Left ventricle myocardium inferior (tissue), 1 donor: Measurements from ENCODE around the gene LSM11. TPM values are rescaled to one million over a fixed set of nuclear protein-coding genes. Genes with fewer than 3 reads are reported as not detected.

Experiments
- DNase-seq: peaks from one replicate; pipeline ENCODE4 v3.0.0-alpha.2; 2020
- H3K27ac ChIP-seq: fragments of 200-600 bp; replicated peaks from 2 replicates; pipeline ENCODE4 v1.8.0; 2021
- H3K27me3 ChIP-seq: fragments of 200-600 bp; 2 replicates; pipeline ENCODE4 v1.8.0; 2021; ENCODE audit warnings: low read depth
- H3K36me3 ChIP-seq: fragments of 200-600 bp; 2 replicates; pipeline ENCODE4 v1.8.0; 2021
- H3K4me1 ChIP-seq: fragments of 200-600 bp; 2 replicates; pipeline ENCODE4 v1.8.0; 2021
- H3K4me3 ChIP-seq: fragments of 200-600 bp; 2 replicates; pipeline ENCODE4 v1.8.0; 2021; ENCODE audit warnings: mild to moderate bottlenecking, moderate library complexity
- H3K9me3 ChIP-seq: fragments of 200-600 bp; replicated peaks from 2 replicates; pipeline ENCODE4 v1.8.0; 2021
- intact Hi-C: fragments of 100-400 bp; cut with micrococcal nuclease; formaldehyde crosslinking; loops from one replicate; pipeline ENCODE4 v1.11.0; 2022
- total RNA-seq: library from RNA; stranded (reverse); fragmentation: NEBNext Ultra II Directional; extraction: Animal tissue kit (Norgen Biotek cat#: 25700); gene quantifications from one replicate; pipeline ENCODE4 v1.2.1, GENCODE V29; 2021
- TF ChIP-seq, protein P1 (sequence below): fragments of 200-600 bp; IDR thresholded peaks from 2 replicates; pipeline ENCODE4 v1.8.0; 2021; ENCODE audit warnings: antibody characterized with exemption, mild to moderate bottlenecking, borderline replicate concordance
- donor health status: DM: no; HTN: yes; CAD: no; lungs with severe emphysema.

The LSM11 gene
- total RNA-seq, 1 donor from 2014 or later = 1.3 TPM

DNA sequence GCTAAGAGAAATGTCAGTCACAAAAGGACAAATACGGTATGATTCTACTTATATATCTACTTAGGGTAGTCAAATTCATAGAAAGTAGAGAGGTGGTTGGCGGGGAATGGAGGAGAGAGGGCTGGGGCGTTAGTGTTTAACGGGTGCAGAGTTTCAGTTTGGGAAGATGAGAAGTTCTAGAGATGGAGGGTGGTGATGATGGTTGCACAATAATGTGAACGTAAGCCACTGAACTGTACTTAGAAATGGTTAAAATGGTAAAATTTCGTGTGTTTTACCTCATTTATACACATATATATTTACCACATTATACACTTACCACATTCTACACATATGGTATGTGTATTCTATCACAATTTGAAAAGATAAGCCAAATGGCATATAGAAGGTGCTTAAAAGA is 35.7 kb downstream of the LSM11 start:
- H3K27ac ChIP-seq = no peak overlapping the region
- peaks cover 5% of the 10 kb centered on the region for H3K36me3 ChIP-seq
- no peaks in the 10 kb centered on the region for H3K27me3 ChIP-seq
- H3K4me3 ChIP-seq = no peak overlapping the region
- intact Hi-C loops = no loop called here
- DNase-seq = no peak
- no peaks in the 10 kb centered on the region for H3K4me1 ChIP-seq
- H3K9me3 ChIP-seq = no peaks in the 10 kb centered on the region
- TF ChIP-seq, protein P1, sequence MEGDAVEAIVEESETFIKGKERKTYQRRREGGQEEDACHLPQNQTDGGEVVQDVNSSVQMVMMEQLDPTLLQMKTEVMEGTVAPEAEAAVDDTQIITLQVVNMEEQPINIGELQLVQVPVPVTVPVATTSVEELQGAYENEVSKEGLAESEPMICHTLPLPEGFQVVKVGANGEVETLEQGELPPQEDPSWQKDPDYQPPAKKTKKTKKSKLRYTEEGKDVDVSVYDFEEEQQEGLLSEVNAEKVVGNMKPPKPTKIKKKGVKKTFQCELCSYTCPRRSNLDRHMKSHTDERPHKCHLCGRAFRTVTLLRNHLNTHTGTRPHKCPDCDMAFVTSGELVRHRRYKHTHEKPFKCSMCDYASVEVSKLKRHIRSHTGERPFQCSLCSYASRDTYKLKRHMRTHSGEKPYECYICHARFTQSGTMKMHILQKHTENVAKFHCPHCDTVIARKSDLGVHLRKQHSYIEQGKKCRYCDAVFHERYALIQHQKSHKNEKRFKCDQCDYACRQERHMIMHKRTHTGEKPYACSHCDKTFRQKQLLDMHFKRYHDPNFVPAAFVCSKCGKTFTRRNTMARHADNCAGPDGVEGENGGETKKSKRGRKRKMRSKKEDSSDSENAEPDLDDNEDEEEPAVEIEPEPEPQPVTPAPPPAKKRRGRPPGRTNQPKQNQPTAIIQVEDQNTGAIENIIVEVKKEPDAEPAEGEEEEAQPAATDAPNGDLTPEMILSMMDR = no peak

DNA sequence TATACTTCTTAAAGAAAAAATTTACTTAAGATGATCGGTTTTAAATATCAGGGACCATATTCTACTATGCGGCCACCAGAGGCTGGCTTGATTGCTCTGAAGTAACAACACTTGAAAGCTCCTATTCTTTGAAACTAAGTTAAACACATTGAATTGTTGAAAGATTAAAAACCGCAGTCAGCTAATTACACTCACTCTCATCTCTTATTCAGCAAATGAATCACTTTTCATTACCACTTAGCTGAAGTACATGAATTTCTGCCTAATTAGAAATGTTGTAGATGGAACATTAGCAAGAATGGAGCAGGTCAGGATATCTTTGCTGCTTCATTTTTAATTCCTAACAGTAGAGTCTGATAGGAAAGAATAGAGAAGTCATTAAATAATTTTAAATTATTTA is 42.3 kb downstream of the LSM11 start:
- H3K36me3 ChIP-seq = peaks cover 59% of the 10 kb centered on the region
- intact Hi-C loops = no loop called here

DNA sequence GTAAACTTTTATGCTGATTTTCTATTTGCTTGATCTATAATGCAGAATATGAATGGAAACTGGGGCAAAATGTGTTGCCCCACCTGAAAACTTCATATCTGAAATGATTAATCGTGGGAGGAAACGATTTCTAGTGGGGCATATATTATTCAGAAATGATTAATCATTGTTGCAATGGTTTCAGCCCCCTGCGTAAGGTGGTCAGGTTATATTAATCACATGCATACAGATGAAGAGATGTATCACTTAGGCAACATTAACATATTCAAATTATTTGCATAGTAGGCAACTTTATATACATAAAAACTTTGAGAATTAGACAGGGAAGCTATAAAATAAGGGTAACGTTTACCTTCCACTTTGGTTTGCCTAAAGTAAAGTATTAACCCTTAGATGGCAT is 49.8 kb downstream of the LSM11 start:
- peaks cover 58% of the 10 kb centered on the region for H3K36me3 ChIP-seq
- no peaks in the 10 kb centered on the region for H3K27me3 ChIP-seq
- no peaks in the 10 kb centered on the region for H3K9me3 ChIP-seq
- no peak overlapping the region for H3K4me3 ChIP-seq
- no peaks in the 10 kb centered on the region for H3K4me1 ChIP-seq
- intact Hi-C loops = no loop called here
- TF ChIP-seq, protein P1 = no peak
- no peak overlapping the region for H3K27ac ChIP-seq
- DNase-seq = no peak

More for the DNA sequence above, 42.3 kb downstream of the LSM11 start:
- TF ChIP-seq, protein P1 = no peak
- Histone ChIP-seq H3K9me3 (no peaks in the 10 kb centered on the region), H3K27me3 (no peaks in the 10 kb centered on the region), H3K4me3 (no peak overlapping the region), H3K27ac (no peak overlapping the region), H3K4me1 (no peaks in the 10 kb centered on the region)
- no peak for DNase-seq

DNA sequence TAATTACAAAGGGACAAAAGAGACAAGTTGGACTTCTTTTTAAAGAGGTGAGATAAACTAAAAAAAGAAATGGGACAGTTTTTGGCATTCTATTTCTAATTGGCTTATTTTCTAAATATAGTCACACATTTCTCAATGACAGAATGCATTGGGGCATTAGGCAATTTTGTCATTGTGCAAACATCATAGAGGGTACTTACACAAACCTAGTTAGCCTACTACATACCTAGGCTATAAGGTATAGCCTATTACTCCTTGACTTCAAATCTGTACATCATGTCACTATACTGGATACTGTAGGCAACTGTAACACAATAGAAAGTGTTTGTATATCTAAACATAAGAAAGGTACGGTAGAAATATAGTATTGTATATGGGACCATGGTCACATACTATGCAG is 56.1 kb downstream of the LSM11 start:
- TF ChIP-seq, protein P1 = no peak
- intact Hi-C loops = no loop called here

DNA sequence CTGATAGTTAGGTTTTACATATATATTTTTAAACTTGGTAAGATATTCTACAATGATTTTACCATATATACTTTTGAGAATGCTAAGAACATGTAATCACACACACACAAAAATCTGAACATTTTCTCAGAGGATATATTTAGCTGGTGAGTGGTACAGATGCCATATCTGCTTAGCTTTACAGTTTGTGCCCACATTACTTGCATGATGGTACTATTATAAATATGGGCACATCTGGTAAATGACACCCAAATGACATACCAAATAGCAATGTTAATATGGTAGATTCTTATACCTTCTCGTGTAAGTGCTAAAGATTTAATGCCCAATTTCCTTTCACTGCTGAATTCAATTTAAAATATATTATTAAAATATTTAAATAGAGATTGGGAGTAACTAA is 56.6 kb downstream of the LSM11 start:
- Histone ChIP-seq H3K4me1 (peaks cover 12% of the 10 kb centered on the region), H3K4me3 (no peak overlapping the region), H3K27ac (no peak overlapping the region), H3K36me3 (peaks cover 43% of the 10 kb centered on the region), H3K27me3 (no peaks in the 10 kb centered on the region), H3K9me3 (no peaks in the 10 kb centered on the region)
- DNase-seq = no peak
- TF ChIP-seq, protein P1 = no peak
- intact Hi-C loops = no loop called here

More for the DNA sequence above, 56.1 kb downstream of the LSM11 start:
- peaks cover 12% of the 10 kb centered on the region for H3K4me1 ChIP-seq
- no peaks in the 10 kb centered on the region for H3K9me3 ChIP-seq
- no peak for DNase-seq
- no peak overlapping the region for H3K27ac ChIP-seq
- peaks cover 37% of the 10 kb centered on the region for H3K36me3 ChIP-seq
- no peak overlapping the region for H3K4me3 ChIP-seq
- no peaks in the 10 kb centered on the region for H3K27me3 ChIP-seq

DNA sequence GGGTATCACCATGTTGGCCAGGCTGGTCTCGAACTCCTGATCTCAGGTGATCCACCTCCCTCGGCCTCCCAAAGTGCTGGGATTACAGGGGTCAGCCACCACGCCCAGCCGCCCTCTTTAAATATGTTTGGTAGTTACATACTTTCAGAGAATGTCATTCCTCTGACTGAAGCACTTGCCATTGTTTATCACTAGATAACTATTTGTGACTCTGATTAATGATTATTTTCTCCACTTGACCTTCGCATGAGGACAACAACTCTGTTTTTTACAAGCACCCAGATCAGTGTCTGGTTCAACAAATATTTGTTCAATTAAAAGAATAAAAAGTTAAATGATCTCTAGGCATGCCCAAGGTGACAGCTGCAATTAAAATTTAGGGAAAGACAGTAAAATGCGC is 59.2 kb downstream of the LSM11 start:
- Histone ChIP-seq H3K36me3 (peaks cover 52% of the 10 kb centered on the region), H3K27ac (no peak overlapping the region), H3K4me3 (no peak overlapping the region), H3K9me3 (no peaks in the 10 kb centered on the region), H3K27me3 (no peaks in the 10 kb centered on the region), H3K4me1 (peaks cover 13% of the 10 kb centered on the region)
- DNase-seq = no peak
- intact Hi-C loops = no loop called here
- TF ChIP-seq, protein P1 = no peak
